BJ (cell line): ENCODE measurements around the gene RNU2-63P. TPM values are rescaled to one million over a fixed set of nuclear protein-coding genes. Genes with fewer than 3 reads are reported as not detected.

Source experiments
- CTCF ChIA-PET: fragments of 350-600 bp; formaldehyde crosslinking; extraction: SDS; loops from one replicate; lab custom pipeline; 2021; ENCODE audit warnings: antibody characterized with exemption, inconsistent platforms; lab: Yijun Ruan, JAX
- POLR2A ChIA-PET: fragments of 300-600 bp; sonication (Branson Sonifier 250); formaldehyde crosslinking; extraction: SDS; loops from one replicate; lab custom pipeline; 2021; ENCODE audit warnings: antibody characterized with exemption; lab: Charles Lee
- DNase-seq: peaks from one replicate; pipeline ENCODE4 v3.0.0-alpha.2; 2011; ENCODE audit warnings: low read depth
- H3K27me3 ChIP-seq: 2 replicates; pipeline ENCODE4 v1.6.0; 2011; ENCODE audit warnings: low read length; ENCODE audit not compliant: control insufficient read depth, insufficient read depth
- H3K36me3 ChIP-seq: 2 replicates; pipeline ENCODE4 v1.5.1; 2011; ENCODE audit warnings: low read length; ENCODE audit not compliant: control insufficient read depth, insufficient read depth
- H3K4me3 ChIP-seq: 2 replicates; pipeline ENCODE4 v1.5.1; 2011; ENCODE audit warnings: low read depth, mild to moderate bottlenecking, control low read depth, low read length
- CTCF ChIP-seq: IDR thresholded peaks from 2 replicates; pipeline ENCODE4 v1.5.1; 2011; ENCODE audit warnings: low read depth, mild to moderate bottlenecking, control low read depth, inconsistent platforms, low read length, moderate library complexity; ENCODE audit not compliant: insufficient read depth
- polyA plus RNA-seq: library from polyadenylated mRNA; depleted of rRNA; stranded (reverse); fragments of >200 nt; gene quantifications from 2 replicates; pipeline ENCODE4 v1.2.3, GENCODE V29; 2011

RNU2-63P gene
- polyA plus RNA-seq, 1 experiment = not detected

- POLR2A ChIA-PET = no interaction called here
- Histone ChIP-seq H3K27me3 (no peaks in the 10 kb centered on the region), H3K36me3 (no peaks in the 10 kb centered on the region), H3K4me3 (no peak overlapping the region)
- no peak for DNase-seq
- no peak for TF ChIP-seq CTCF
- CTCF ChIA-PET = interaction anchor here (4.8 kb wide), 2 partner anchors 101 to 131 kb away, joined by 56 to 159 read pairs; no protein-coding TSS in a partner anchor
These were observed 41.8 kb upstream of the RNU2-63P start for GRCh38 chr2:88058191-88058590.

- no peak for DNase-seq
- no peaks in the 10 kb centered on the region for H3K27me3 ChIP-seq
- ChIA-PET CTCF (no interaction called here), POLR2A (no interaction called here)
- no peaks in the 10 kb centered on the region for H3K36me3 ChIP-seq
- no peak for TF ChIP-seq CTCF
- H3K4me3 ChIP-seq = no peak overlapping the region
These were observed 41.1 kb upstream of the RNU2-63P start for GRCh38 chr2:88057437-88057844.

- peak; percentile 82 for DNase-seq
- Histone ChIP-seq H3K36me3 (no peaks in the 10 kb centered on the region), H3K27me3 (no peaks in the 10 kb centered on the region), H3K4me3 (peak within 1 kb of the TSS; percentile 63)
- no peak for TF ChIP-seq CTCF
- ChIA-PET CTCF (interaction anchor here (2.7 kb wide), 1 partner anchor 105 kb away, joined by 16 read pairs; no protein-coding TSS in a partner anchor), POLR2A (no interaction called here)
These were observed 39.2 kb upstream of the RNU2-63P start, which contains the start of gene KRCC1 for GRCh38 chr2:88055371-88056128. Gene KRCC1 (minus strand): TSS chr2:88055783. CDS start chr2:88028563, 27,220 bp downstream.

GRCh38 chr2:88054782-88055370 lies 38.5 kb upstream of the RNU2-63P start:
- H3K4me3 ChIP-seq = peak overlapping the region; percentile 63
- TF ChIP-seq CTCF = no peak
- no peaks in the 10 kb centered on the region for H3K27me3 ChIP-seq
- ChIA-PET CTCF (interaction anchor here (2.7 kb wide), 1 partner anchor 105 kb away, joined by 16 read pairs; no protein-coding TSS in a partner anchor), POLR2A (interaction anchor here (0.7 kb wide), 1 partner anchor 35 kb away, joined by 3 read pairs; no protein-coding TSS in a partner anchor)
- no peak for DNase-seq
- no peaks in the 10 kb centered on the region for H3K36me3 ChIP-seq
